DND-41 (cell line): ENCODE measurements around the gene NDUFS5.

Experiments used
- ATAC-seq: fragments of 200-7000 bp; cut with Tn5 transposase; 3 replicates; pipeline ENCODE4 v1.9.1; 2021; ENCODE audit warnings: low read depth; ENCODE audit not compliant: insufficient read depth
- DNase-seq: peaks from one replicate; pipeline ENCODE4 v3.0.0-alpha.2; 2020
- H2AFZ ChIP-seq: 2 replicates; pipeline ENCODE4 v1.6.0; 2012; ENCODE audit warnings: low read depth, low read length
- H3K27ac ChIP-seq: 2 replicates; pipeline ENCODE4 v1.5.1; 2012; ENCODE audit warnings: low read length, inconsistent platforms
- H3K27me3 ChIP-seq: fragments of 200-600 bp; sonication (generic); 2 replicates; pipeline ENCODE4 v1.6.0; 2012; ENCODE audit warnings: low read length, mild to moderate bottlenecking, inconsistent platforms; ENCODE audit not compliant: insufficient read depth, poor library complexity
- H3K36me3 ChIP-seq: 2 replicates; pipeline ENCODE4 v1.5.1; 2012; ENCODE audit warnings: low read length, inconsistent platforms; ENCODE audit not compliant: insufficient read depth
- H3K4me1 ChIP-seq: 2 replicates; pipeline ENCODE4 v1.5.1; 2012; ENCODE audit warnings: mild to moderate bottlenecking, low read length; ENCODE audit not compliant: insufficient read depth
- H3K4me2 ChIP-seq: 2 replicates; pipeline ENCODE4 v1.6.0; 2012; ENCODE audit warnings: mild to moderate bottlenecking, moderate library complexity, low read length, inconsistent platforms; ENCODE audit not compliant: insufficient read depth
- H3K4me3 ChIP-seq, 2 experiments: fragments of 200-600 bp in 1 of 2; shearing (Covaris generic) in 1 of 2; 2 replicates each; pipeline ENCODE4 v1.5.1; 2012 to 2016; ENCODE audit warnings: inconsistent platforms in 2 of 2, low read length in 2 of 2, mild to moderate bottlenecking in 2 of 2, low read depth in 1 of 2, moderate library complexity in 1 of 2
- H3K79me2 ChIP-seq: 2 replicates; pipeline ENCODE4 v1.6.0; 2012; ENCODE audit warnings: low read length, inconsistent platforms; ENCODE audit not compliant: insufficient read depth
- H3K9ac ChIP-seq: 2 replicates; pipeline ENCODE4 v1.6.0; 2012; ENCODE audit warnings: low read depth, mild to moderate bottlenecking, inconsistent platforms, low read length, moderate library complexity
- H3K9me3 ChIP-seq: 2 replicates; pipeline ENCODE4 v1.5.1; 2012; ENCODE audit warnings: low read length, moderate library complexity, mild to moderate bottlenecking, inconsistent platforms; ENCODE audit not compliant: insufficient read depth, severe bottlenecking
- H4K20me1 ChIP-seq: 2 replicates; pipeline ENCODE4 v1.6.0; 2012; ENCODE audit warnings: low read length; ENCODE audit not compliant: insufficient read depth
- CTCF ChIP-seq: IDR thresholded peaks from 2 replicates; pipeline ENCODE4 v1.5.1; 2012; ENCODE audit warnings: borderline replicate concordance, low read length, moderate library complexity, mild to moderate bottlenecking; ENCODE audit not compliant: poor library complexity, severe bottlenecking; ENCODE audit errors: extremely low read depth
- EZH2 ChIP-seq: IDR thresholded peaks from 3 replicates; pipeline ENCODE4 v1.6.1; 2012; ENCODE audit warnings: borderline replicate concordance, low read depth, mild to moderate bottlenecking, moderate library complexity, low read length, inconsistent platforms; ENCODE audit not compliant: severe bottlenecking

NDUFS5 gene

GRCh38 chr1:38989979-38990378, 36.2 kb upstream of the NDUFS5 start:
- H3K9ac ChIP-seq, result no peak overlapping the region
- H3K4me2 ChIP-seq, result no peak overlapping the region
- peaks cover 10% of the 10 kb centered on the region for H3K36me3 ChIP-seq
- DNase-seq (no peak), ATAC-seq (no peak)
- H3K9me3 ChIP-seq, result no peaks in the 10 kb centered on the region
- H4K20me1 ChIP-seq, result peaks cover 27% of the 10 kb centered on the region
- H3K27ac ChIP-seq, result no peak overlapping the region
- H3K4me3 ChIP-seq, result no peak overlapping the region
- H3K79me2 ChIP-seq, result peaks cover 40% of the 10 kb centered on the region
- peaks cover 13% of the 10 kb centered on the region for H3K27me3 ChIP-seq
- no peak overlapping the region for H2AFZ ChIP-seq
- TF ChIP-seq CTCF (no peak), EZH2 (no peak)
- H3K4me1 ChIP-seq, result peaks cover 27% of the 10 kb centered on the region

- Histone ChIP-seq H3K9ac (peak overlapping the region; percentile 97), H3K79me2 (peaks cover 44% of the 10 kb centered on the region), H2AFZ (peak overlapping the region; percentile 86), H3K4me2 (peak overlapping the region; percentile 83), H3K9me3 (no peaks in the 10 kb centered on the region), H3K4me3 (peak overlapping the region; percentile 91 to 96; a peak in 2 of 4 replicates), H4K20me1 (peaks cover 30% of the 10 kb centered on the region), H3K27me3 (peaks cover 13% of the 10 kb centered on the region), H3K27ac (peak overlapping the region; percentile 68), H3K4me1 (peaks cover 27% of the 10 kb centered on the region), H3K36me3 (peaks cover 14% of the 10 kb centered on the region)
- ATAC-seq (no peak), DNase-seq (no peak)
- TF ChIP-seq EZH2, result no peak
- no peak for TF ChIP-seq CTCF
These were observed 35.8 kb upstream of the NDUFS5 start for GRCh38 chr1:38990386-38990737.

DNA sequence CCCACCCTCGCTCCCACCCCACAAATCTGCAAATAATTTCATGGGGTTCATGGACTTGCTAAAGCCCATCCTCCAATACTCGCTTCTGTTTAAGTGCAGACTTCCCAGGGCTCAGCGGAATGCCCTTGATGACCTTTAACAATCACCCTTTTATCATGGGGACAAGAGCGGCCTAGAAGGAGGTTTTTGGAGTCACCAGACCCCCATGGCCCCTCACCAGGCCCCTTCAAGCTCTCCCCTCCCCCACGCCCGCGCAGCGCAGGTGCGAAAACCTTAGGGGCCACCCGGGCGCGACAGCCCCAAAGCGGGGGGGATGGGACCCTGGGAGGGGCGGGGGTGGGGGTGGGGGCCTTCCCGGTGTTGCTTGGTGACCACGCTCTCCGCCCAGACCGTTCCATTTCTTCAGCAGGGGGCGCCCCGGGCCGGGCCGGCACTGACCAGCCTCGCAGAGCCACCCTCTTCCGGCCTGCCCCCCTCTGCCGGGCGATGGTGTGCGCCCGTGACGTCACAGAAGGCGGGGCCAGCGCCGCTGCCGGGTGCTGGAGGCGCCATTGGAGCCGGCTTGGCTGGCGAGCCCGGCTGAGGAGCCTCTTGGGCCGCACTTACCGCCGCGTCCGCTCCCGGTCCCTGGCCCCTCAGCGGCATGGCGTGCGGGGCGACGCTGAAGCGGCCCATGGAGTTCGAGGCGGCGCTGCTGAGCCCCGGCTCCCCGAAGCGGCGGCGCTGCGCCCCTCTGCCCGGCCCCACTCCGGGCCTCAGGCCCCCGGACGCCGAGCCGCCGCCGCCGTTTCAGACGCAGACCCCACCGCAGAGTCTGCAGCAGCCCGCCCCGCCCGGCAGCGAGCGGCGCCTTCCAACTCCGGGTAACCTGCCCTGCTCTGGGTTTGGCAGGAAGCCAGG, 35.2 kb upstream of the NDUFS5 start, which contains the start of gene AKIRIN1:
TSS of gene AKIRIN1 (plus strand) at position 539 of the 900 bp plus-strand sequence. CDS start at position 644, 105 bp downstream.
- H3K4me3 ChIP-seq, result peak within 1 kb of the TSS; percentile 91 to 96
- peak within 1 kb of the TSS; percentile 83 for H3K27ac ChIP-seq
- TF ChIP-seq EZH2 (no peak), CTCF (no peak)
- peak within 1 kb of the TSS; percentile 86 for H2AFZ ChIP-seq
- peaks cover 50% of the 10 kb centered on the region for H3K79me2 ChIP-seq
- DNase-seq, result peak; percentile 95
- peak within 1 kb of the TSS; percentile 83 for H3K4me2 ChIP-seq
- peaks cover 33% of the 10 kb centered on the region for H4K20me1 ChIP-seq
- peak; percentile 92 for ATAC-seq
- peaks cover 27% of the 10 kb centered on the region for H3K4me1 ChIP-seq
- H3K27me3 ChIP-seq, result peaks cover 7% of the 10 kb centered on the region
- H3K9ac ChIP-seq, result peak within 1 kb of the TSS; percentile 97
- H3K9me3 ChIP-seq, result no peaks in the 10 kb centered on the region
- peaks cover 20% of the 10 kb centered on the region for H3K36me3 ChIP-seq
